HepG2 (cell line): ENCODE data around the gene ENPP1. TPM values are rescaled to one million over a fixed set of nuclear protein-coding genes. Genes with fewer than 3 reads are reported as not detected.

Experiments
- HNF4G ChIP-seq, 2 experiments: sonication (generic) in 1 of 2; formaldehyde crosslinking in 1 of 2; IDR thresholded peaks; 2 replicates each; pipeline versions ENCODE4 v1.4.0 to v1.6.1; 2011 to 2020; ENCODE audit warnings: borderline replicate concordance in 2 of 2, low read depth in 2 of 2, mild to moderate bottlenecking in 2 of 2, low read length in 1 of 2, missing genetic modification reagents in 1 of 2, moderate library complexity in 1 of 2
- ISL2 ChIP-seq: sonication (generic); formaldehyde crosslinking; IDR thresholded peaks from 2 replicates; pipeline ENCODE4 v1.5.0; 2020; ENCODE audit warnings: missing genetic modification reagents
- KLF13 ChIP-seq: sonication (generic); formaldehyde crosslinking; IDR thresholded peaks from 2 replicates; pipeline ENCODE4 v1.4.0; 2020; ENCODE audit warnings: mild to moderate bottlenecking, missing genetic modification reagents
- MTF2 ChIP-seq: sonication (generic); formaldehyde crosslinking; IDR thresholded peaks from 2 replicates; pipeline ENCODE4 v1.5.0; 2020; ENCODE audit warnings: missing genetic modification reagents, borderline replicate concordance
- MXD4 ChIP-seq: IDR thresholded peaks from 2 replicates; pipeline ENCODE4 v1.6.1; 2016; ENCODE audit warnings: mild to moderate bottlenecking, missing biosample characterization, missing genetic modification reagents
- NAIF1 ChIP-seq: sonication (generic); formaldehyde crosslinking; IDR thresholded peaks from 2 replicates; pipeline ENCODE4 v1.5.0; 2020; ENCODE audit warnings: mild to moderate bottlenecking, missing genetic modification reagents, borderline replicate concordance
- ZFP90 ChIP-seq: sonication (generic); formaldehyde crosslinking; IDR thresholded peaks from 2 replicates; pipeline ENCODE4 v1.8.0; 2022; ENCODE audit warnings: missing genetic modification reagents, mild to moderate bottlenecking, inconsistent platforms, borderline replicate concordance
- ZKSCAN8 ChIP-seq: IDR thresholded peaks from 2 replicates; pipeline ENCODE4 v1.6.1; 2016; ENCODE audit warnings: borderline replicate concordance, missing genetic modification reagents, missing compliant biosample characterization
- ZNF33A ChIP-seq: sonication (generic); formaldehyde crosslinking; IDR thresholded peaks from 2 replicates; pipeline ENCODE4 v1.5.1; 2020; ENCODE audit warnings: missing genetic modification reagents, mild to moderate bottlenecking, moderate library complexity, borderline replicate concordance
- ZNF605 ChIP-seq: sonication (generic); formaldehyde crosslinking; IDR thresholded peaks from 2 replicates; pipeline ENCODE4 v1.8.0; 2022; ENCODE audit warnings: mild to moderate bottlenecking, missing genetic modification reagents
- ZNF652 ChIP-seq: IDR thresholded peaks from 2 replicates; pipeline ENCODE4 v1.6.1; 2016; ENCODE audit warnings: low read depth, borderline replicate concordance
- polyA plus RNA-seq, 8 experiments: library from polyadenylated mRNA; depleted of rRNA in 3 of 8; stranded (reverse) in 7 of 8; unstranded in 1 of 8; fragments of >200 nt; fragmentation: Illumina TruSeq in 4 of 8; extraction: Trizol in 4 of 8; gene quantifications; 2 replicates each; pipeline versions ENCODE4 v1.2.1 to v1.2.3, GENCODE V29; 2011 to 2016; ENCODE audit warnings: low read depth in 4 of 8, missing spikeins in 1 of 8, mixed read lengths in 1 of 8; ENCODE audit not compliant: insufficient read depth in 1 of 8
- total RNA-seq, 5 experiments: library from RNA; depleted of rRNA; stranded (reverse); fragments of >200 nt; fragmentation: Illumina TruSeq; extraction: Trizol; gene quantifications; 2 replicates each; pipeline ENCODE4 v1.2.3, GENCODE V29; 2016; ENCODE audit warnings: low read depth in 1 of 5
- TF ChIP-seq, protein P1 (sequence below): sonication (generic); formaldehyde crosslinking; IDR thresholded peaks from 2 replicates; pipeline ENCODE4 v1.4.0; 2020; ENCODE audit warnings: missing genetic modification reagents, borderline replicate concordance
- TF ChIP-seq, protein P2 (sequence below): sonication (generic); formaldehyde crosslinking; IDR thresholded peaks from 2 replicates; pipeline ENCODE4 v1.4.0; 2020; ENCODE audit warnings: missing genetic modification reagents
- TF ChIP-seq, protein P3 (sequence below): sonication (generic); formaldehyde crosslinking; IDR thresholded peaks from 2 replicates; pipeline ENCODE4 v1.5.1; 2020; ENCODE audit warnings: mild to moderate bottlenecking, moderate library complexity, missing genetic modification reagents
- TF ChIP-seq, protein P4 (sequence below): sonication (generic); formaldehyde crosslinking; IDR thresholded peaks from 2 replicates; pipeline ENCODE4 v1.8.0; 2023; ENCODE audit warnings: mild to moderate bottlenecking, missing genetic modification reagents
- TF ChIP-seq, protein P5 (sequence below): IDR thresholded peaks from 2 replicates; pipeline ENCODE4 v1.6.1; 2016

Gene ENPP1
- total and polyA plus RNA-seq, 2 of the 13 experiments (the other 11 are each of a cell fraction or from before 2014, with no cell fraction given): 56.5 to 160 TPM

DNA sequence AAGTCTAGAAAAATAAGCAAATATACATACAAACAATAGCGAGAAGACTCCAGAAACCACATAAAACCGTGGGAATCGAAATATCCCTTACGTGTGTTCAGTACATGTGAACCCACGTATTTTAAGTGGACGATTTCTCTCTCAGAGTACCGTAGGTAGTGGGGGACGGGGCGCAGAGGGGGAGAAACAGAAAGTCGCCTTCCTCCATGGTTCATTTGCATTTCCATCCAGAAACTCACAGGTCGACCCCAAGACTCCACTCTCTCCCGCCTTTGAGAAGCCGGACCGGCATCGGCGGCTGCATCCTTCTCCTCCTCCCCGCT lies 538 bp upstream of the ENPP1 start (continued):
- TF ChIP-seq, protein P1, sequence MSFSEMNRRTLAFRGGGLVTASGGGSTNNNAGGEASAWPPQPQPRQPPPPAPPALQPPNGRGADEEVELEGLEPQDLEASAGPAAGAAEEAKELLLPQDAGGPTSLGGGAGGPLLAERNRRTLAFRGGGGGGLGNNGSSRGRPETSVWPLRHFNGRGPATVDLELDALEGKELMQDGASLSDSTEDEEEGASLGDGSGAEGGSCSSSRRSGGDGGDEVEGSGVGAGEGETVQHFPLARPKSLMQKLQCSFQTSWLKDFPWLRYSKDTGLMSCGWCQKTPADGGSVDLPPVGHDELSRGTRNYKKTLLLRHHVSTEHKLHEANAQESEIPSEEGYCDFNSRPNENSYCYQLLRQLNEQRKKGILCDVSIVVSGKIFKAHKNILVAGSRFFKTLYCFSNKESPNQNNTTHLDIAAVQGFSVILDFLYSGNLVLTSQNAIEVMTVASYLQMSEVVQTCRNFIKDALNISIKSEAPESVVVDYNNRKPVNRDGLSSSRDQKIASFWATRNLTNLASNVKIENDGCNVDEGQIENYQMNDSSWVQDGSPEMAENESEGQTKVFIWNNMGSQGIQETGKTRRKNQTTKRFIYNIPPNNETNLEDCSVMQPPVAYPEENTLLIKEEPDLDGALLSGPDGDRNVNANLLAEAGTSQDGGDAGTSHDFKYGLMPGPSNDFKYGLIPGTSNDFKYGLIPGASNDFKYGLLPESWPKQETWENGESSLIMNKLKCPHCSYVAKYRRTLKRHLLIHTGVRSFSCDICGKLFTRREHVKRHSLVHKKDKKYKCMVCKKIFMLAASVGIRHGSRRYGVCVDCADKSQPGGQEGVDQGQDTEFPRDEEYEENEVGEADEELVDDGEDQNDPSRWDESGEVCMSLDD (CRISPR knock-in tag): no peak
- TF ChIP-seq ZKSCAN8 (CRISPR knock-in tag): no peak
- TF ChIP-seq, protein P2, sequence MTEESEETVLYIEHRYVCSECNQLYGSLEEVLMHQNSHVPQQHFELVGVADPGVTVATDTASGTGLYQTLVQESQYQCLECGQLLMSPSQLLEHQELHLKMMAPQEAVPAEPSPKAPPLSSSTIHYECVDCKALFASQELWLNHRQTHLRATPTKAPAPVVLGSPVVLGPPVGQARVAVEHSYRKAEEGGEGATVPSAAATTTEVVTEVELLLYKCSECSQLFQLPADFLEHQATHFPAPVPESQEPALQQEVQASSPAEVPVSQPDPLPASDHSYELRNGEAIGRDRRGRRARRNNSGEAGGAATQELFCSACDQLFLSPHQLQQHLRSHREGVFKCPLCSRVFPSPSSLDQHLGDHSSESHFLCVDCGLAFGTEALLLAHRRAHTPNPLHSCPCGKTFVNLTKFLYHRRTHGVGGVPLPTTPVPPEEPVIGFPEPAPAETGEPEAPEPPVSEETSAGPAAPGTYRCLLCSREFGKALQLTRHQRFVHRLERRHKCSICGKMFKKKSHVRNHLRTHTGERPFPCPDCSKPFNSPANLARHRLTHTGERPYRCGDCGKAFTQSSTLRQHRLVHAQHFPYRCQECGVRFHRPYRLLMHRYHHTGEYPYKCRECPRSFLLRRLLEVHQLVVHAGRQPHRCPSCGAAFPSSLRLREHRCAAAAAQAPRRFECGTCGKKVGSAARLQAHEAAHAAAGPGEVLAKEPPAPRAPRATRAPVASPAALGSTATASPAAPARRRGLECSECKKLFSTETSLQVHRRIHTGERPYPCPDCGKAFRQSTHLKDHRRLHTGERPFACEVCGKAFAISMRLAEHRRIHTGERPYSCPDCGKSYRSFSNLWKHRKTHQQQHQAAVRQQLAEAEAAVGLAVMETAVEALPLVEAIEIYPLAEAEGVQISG: no peak
- TF ChIP-seq NAIF1 (CRISPR knock-in tag): peak; percentile 1; the same call in 1 of the 2 replicates
- TF ChIP-seq, protein P3, sequence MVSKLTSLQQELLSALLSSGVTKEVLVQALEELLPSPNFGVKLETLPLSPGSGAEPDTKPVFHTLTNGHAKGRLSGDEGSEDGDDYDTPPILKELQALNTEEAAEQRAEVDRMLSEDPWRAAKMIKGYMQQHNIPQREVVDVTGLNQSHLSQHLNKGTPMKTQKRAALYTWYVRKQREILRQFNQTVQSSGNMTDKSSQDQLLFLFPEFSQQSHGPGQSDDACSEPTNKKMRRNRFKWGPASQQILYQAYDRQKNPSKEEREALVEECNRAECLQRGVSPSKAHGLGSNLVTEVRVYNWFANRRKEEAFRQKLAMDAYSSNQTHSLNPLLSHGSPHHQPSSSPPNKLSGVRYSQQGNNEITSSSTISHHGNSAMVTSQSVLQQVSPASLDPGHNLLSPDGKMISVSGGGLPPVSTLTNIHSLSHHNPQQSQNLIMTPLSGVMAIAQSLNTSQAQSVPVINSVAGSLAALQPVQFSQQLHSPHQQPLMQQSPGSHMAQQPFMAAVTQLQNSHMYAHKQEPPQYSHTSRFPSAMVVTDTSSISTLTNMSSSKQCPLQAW (CRISPR knock-in tag): 0 out of 2 replicates have a peak, but pooled peaks have one; percentile 52
- TF ChIP-seq MTF2 (CRISPR knock-in tag): peak; percentile 45; the same call in 1 of the 2 replicates
- TF ChIP-seq HNF4G (IDR thresholded peaks at IDR 0.05; ENCODE audit: borderline replicate concordance, low read depth, low read length): no peak
- TF ChIP-seq HNF4G (CRISPR knock-in tag; IDR thresholded peaks at IDR 0.05; ENCODE audit: borderline replicate concordance, low read depth): 0 out of 2 replicates have a peak, but pooled peaks have one; percentile 11
- TF ChIP-seq ZNF652 (CRISPR knock-in tag): no peak
- TF ChIP-seq ISL2 (CRISPR knock-in tag): peak; percentile 28; the same call in 1 of the 2 replicates
- TF ChIP-seq MXD4: 0 out of 2 replicates have a peak, but pooled peaks have one; percentile 26
- peak; percentile 51; the same call in 1 of the 2 replicates for TF ChIP-seq ZFP90 (CRISPR knock-in tag)
- 0 out of 2 replicates have a peak, but pooled peaks have one; percentile 14 for TF ChIP-seq KLF13 (CRISPR knock-in tag)
- TF ChIP-seq, protein P4, sequence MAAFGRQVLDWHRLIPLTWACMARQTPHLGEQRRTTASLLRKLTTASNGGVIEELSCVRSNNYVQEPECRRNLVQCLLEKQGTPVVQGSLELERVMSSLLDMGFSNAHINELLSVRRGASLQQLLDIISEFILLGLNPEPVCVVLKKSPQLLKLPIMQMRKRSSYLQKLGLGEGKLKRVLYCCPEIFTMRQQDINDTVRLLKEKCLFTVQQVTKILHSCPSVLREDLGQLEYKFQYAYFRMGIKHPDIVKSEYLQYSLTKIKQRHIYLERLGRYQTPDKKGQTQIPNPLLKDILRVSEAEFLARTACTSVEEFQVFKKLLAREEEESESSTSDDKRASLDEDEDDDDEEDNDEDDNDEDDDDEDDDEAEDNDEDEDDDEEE (CRISPR knock-in tag): 0 out of 2 replicates have a peak, but pooled peaks have one; percentile 51
- TF ChIP-seq, protein P5, sequence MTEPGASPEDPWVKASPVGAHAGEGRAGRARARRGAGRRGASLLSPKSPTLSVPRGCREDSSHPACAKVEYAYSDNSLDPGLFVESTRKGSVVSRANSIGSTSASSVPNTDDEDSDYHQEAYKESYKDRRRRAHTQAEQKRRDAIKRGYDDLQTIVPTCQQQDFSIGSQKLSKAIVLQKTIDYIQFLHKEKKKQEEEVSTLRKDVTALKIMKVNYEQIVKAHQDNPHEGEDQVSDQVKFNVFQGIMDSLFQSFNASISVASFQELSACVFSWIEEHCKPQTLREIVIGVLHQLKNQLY: 0 out of 2 replicates have a peak, but pooled peaks have one; percentile 28
- no peak for TF ChIP-seq ZNF33A (CRISPR knock-in tag)
- TF ChIP-seq ZNF605 (CRISPR knock-in tag): no peak
